HuH-7 (cell line): ENCODE data around the gene TEKT4.
"Not testable (repeated sequence)": the region's sequence is repeated elsewhere in the genome, so short reads cannot be mapped to it uniquely, and the experiment has no call there.

Source experiments
- DNase-seq: peaks from one replicate; pipeline ENCODE4 v3.0.0; 2011; ENCODE audit warnings: low spot score

Gene TEKT4

DNA sequence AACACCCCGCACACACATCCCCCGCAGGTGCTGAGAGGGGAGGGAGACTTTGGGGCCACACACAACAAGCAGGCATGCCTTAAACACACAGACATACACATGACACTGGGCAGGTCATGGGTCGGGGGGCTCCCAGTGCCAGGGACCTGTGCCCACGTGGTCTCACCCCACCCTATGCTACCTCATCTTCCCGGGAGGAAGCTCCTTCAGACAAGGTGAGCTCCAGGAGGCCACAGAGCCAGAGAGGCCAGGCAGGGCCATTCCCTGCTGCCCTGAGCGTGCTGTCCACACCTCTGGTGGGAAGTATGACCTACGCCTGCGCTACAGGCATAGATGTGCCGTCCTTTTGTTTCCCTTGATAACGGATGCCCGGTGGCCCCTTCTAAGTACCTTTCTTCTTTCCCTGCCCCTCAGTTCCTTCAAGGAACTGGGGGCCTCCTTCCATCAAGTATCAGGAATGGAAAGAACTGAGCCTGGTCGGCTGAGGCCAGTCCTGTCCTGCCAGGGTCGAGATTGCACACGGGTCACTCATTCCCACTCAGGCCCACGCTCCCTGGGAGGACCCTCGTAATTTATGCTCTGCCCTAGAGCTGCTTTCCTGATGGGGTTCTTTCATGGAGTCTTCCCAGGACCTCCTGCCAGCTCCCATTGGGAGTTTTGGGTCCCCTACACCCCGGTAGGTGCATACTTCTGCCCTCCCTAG lies 4.7 kb downstream of the TEKT4 start:
- DNase-seq = no peak

DNA sequence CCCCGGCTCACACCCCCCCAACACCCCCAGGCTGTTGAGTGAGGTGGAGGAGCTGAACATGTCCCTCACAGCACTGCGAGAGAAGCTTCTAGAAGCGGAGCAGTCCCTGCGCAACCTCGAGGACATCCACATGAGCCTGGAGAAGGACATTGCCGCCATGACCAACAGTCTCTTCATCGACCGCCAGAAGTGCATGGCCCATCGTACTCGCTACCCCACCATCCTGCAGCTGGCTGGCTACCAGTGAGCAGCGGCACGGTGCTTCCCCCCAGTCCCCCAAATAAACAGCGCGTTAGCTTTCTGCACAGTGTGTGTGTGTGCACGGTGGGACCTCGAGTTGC lies 5.3 kb downstream of the TEKT4 start:
- DNase-seq = no peak

DNA sequence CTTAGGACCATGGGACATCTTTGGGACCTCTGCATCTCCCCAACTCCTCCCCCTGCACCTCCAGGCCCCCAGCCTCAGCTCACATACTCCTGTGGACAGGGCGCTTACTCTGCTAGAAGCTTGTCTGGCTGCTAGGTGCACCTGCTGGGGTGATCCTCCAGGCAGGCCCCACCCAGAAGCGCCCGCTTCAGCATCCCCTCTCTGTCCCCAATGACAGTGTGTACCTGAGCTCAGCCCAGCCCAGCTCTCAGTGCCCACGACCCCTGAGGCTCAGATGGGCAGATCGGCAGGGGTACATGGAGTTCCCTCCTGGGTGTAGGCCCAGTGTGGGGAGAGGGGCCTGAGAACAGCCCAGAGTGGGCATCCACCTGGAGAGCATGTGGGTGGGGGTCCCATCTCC lies 5.9 kb downstream of the TEKT4 start:
- no peak for DNase-seq

DNA sequence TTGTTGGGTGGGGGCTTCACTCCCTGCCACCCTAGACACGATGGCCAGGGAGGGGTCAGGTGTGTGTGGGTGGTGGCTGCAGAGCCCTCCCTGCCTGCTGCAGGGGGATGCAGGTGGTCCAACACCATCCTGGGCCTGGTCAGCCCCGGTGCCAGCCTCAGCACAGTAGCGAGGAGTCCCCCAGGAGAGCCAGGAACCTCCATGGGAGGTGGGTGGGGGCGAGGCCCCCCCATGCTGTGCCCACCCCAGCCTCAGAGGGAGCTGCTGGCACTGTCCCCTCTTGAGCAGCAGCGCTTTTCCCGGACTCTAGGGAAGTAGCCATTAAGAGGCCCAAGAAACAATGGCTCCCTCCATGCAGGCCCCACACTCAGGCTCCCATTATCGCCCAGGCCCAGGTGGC lies 7.3 kb downstream of the TEKT4 start:
- not testable (repeated sequence) for DNase-seq

DNA sequence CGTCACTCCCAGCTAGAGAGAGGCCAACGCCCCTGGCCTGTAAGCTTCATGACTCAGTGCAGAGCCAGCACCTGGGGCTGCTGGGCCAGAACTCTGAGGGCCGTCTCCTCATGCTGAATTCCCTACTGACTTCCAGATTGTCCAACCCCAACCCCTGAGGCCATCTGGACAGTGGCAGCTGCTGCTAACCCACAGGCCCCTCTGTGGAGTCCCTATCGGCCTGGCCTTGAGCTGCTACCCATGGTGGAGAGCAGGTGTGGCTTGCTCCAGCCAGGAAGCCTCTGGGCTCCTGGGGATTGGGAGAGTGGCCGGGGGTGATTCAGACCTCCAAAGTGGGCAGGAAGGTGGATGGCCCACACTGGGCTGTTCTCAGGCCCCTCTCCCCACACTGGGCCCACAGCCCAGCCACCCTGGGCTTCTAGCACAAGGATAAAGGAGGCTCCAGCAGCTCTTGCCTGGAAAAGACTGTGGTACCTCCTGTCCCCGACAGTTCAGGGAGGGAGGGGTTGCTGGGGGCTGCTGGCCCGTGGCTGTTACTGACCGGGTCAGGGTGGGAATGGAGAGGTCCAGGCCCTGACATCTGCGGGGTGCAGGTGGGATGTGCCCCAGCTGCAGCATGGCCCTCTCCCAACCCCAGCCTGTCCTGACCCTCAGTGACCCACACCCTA lies 8.2 kb downstream of the TEKT4 start:
- no peak for DNase-seq

DNA sequence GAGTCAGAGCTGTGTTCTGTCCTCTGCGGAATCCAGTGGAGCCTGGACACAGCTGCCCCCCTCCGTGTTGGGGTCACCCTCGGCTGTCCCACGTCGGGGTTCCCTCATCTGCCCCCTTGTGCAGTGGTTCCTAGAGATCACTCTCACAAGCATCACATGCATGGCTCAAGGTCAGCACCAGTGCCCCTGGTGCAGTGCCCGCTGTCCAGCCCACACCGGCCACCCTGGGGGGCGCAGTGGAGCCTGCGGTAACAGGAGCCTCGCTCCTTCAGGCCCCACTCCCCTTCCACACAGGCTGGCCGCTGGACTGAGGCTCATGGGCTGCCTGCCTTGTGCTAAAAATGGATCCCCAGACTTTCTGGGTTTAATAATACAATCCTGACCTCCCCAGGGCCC lies 8.8 kb downstream of the TEKT4 start:
- no peak for DNase-seq

DNA sequence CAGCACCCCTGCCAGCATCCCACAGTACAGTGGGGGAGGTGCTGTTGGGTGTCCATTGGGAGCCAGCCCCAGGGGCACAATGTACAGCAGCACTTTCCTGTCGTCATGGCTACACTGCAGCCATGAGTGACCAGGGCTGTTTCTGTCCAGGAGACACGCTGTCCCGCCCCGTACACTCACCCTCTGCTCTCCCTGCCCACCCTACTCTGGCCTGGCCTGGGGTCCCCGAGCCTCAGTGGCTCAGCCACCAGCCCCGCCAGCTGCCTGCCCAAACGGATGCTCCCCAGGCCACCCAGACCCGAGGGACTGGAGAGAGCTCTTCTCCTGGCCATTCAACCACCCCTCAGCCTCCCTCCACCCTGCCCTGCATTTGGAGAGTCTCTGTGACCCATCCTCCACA lies 9.3 kb downstream of the TEKT4 start:
- DNase-seq = no peak

DNA sequence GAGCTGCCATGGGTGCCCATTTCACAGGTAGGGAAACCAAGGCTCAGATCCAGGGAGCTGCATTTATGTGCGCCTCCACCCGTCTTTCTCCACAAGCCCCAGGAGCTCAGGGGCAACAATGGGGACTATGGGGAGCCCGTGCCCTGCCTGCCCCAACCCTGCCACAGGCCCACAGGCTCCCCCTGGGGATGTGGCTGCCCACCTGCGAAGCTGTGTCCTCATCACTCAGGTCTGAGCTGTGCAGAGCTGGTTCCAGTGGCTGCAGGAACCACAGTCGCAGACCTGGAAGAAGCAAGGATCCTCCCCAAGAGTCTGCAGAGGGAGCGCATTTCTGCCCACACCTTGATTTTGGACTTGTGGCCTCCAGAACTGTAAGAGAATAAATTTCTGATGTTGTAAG lies 9.8 kb downstream of the TEKT4 start:
- DNase-seq = no peak

DNA sequence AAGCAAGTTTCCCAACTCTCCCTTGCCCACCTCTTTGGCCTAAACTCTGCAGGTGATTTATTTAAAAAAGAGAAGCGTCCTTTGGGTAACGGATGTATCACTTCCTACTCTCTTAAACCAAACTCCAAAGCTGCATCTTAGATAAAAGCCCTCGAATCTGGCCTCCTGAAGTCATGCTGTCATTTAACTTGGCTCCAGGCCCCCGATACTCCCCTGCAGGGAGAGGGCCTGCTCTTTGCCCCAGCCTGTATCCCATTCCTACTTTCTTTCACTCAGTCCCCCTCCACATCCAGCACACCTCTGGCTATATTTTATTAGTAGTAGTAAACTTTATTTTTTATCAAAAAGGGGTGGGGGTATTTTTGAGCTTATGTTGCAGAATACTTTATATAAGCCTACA lies 19.0 kb downstream of the TEKT4 start:
- no peak for DNase-seq

DNA sequence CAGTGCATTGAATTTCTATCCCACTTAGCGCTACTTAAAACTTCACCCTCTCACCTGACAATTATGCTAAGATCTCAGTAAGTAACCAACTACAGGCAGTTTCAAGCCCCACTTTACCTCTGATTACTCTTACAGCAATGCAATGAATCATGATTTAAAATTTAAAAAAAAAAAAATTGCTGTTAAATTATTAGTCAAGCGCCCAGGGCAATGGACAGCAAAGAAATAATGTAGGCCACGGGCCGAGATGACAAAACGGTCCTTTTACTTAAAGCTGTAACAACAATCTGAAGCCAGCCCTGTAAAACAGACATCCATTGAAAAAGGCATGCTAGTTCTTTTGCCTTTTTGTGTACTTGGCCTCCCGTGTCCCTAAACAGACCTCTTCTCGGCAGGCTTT lies 24.0 kb downstream of the TEKT4 start:
- DNase-seq = not testable (repeated sequence)

DNA sequence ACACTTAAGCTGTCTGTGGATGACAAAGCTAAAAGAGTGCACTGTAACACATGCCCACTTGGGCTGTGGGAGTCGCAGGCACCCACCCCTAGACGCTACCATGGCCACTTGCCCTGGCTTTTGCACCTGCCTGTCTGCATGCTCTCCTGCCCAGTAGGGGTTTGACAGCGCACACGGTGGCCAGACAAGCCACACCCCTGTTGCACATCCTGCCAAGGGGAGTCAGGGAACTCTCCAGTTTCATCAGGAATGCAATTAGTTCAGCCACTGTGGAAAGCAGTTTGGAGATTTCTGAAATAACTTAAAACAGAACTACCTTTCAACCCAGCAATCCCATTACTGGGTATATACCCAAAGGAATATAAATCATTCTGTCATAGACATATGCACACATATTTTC lies 35.7 kb downstream of the TEKT4 start:
- not testable (repeated sequence) for DNase-seq

DNA sequence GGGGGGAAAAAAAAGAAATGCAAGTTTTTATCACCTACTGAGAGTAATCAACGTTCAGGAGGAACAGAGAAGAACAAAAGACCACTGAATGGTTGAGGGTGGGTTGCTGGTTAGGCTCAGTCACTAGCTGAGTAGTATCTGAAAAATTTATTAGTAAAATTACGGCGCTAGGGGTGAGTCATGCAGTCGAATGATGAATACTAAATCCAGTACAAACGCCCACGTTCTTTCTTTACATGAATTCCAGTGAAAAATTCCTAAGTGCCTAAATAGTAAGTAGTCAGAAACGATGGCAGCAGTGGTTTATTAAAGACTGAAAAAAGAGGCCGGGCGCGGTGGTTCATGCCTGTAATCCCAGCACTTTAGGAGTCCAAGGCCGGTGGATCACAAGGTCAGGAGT lies 52.0 kb downstream of the TEKT4 start:
- DNase-seq = no peak

DNA sequence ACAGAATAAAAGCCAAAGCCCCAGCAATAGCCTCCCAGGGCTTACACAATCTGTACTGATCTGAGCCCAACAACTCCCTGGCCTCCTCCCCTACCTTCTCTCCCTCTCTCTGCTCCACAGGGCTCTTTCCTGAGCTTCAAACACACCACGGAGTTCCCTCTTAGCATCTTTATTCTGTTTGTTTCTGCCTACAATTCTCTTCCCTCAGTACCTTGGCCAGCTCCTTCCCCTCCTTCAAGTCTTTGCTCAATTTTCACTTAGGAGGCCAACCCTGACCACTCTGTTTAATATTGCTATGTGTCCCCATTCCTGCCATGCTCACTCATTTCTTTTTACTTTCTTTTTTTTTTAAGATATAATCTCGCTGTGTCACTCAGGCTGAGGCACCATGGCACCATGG lies 53.8 kb downstream of the TEKT4 start:
- DNase-seq = not testable (repeated sequence)
